Measurements from ENCODE around the gene TMEM223.
A peak's percentile ranks its signal among the peaks of the same experiment; 100 is the strongest.
"Not testable (repeated sequence)": the region's sequence is repeated elsewhere in the genome, so short reads cannot be mapped to it uniquely, and the experiment has no call there.

Gene TMEM223, protein sequence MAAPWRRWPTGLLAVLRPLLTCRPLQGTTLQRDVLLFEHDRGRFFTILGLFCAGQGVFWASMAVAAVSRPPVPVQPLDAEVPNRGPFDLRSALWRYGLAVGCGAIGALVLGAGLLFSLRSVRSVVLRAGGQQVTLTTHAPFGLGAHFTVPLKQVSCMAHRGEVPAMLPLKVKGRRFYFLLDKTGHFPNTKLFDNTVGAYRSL

DNA sequence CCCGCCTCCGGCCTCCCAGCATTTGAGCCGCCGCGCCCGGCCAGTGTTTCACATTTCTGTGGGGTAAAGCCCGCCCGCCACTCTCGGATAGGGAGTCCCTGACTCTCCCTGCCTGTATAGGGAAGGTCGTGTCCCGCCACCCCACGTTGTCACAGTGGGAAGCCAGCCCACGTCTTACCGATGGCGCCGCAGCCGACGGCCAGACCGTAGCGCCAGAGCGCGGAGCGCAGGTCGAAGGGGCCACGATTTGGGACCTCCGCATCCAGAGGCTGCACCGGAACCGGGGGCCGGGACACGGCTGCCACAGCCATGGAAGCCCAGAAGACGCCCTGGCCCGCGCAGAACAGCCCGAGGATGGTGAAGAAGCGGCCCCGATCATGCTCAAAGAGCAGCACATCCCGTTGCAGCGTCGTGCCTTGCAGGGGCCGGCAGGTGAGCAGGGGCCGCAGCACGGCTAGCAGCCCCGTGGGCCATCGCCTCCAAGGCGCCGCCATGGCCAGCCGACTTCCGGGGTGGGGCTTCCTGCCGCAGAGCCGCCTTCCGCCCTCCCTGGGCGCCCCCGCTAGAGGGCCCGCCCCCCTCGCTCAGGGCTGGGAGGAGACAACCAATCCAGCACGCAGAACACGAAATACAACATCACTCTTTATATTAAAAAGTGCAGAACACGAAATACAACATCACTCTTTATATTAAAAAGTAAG is at the start of gene TMEM223:
Gene TMEM223, minus strand, starts transcription at position 506 of the 701 bp plus-strand sequence. Its CDS starts 12 bp downstream, at position 494.
- peak; percentile 71 to 91 (median 82) for DNase-seq

DNA sequence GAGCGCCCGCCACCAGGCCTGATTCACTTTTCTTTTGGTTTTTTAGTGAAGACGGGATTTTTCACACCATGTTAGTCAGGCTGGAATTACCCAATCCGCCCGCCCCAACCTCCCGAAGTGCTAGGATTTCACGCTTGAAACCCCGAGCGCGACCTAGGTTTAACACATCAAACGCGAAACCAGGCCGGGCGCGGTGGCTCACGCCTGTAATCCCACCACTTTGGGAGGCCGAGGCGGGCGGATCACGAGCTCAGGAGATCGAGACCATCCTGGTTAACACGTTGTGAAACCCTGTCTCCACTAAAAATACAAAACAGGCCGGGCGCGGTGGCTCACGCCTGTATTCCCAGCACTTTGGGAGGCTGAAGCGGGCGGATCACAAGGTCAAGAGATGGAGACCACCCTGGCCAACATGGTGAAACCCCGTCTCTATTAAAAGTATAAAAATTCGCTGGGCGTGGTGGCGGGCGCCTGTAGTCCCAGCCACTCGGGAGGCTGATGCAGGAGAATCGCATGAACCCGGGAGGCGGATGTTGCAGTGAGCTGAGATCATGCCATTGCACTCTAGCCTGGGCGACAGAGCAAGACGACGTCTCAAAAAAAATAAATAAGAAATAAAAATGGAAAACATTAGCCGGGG is 49.0 kb upstream of the TMEM223 start:
- DNase-seq = peak; percentile 59 to 77 (median 65)

DNA sequence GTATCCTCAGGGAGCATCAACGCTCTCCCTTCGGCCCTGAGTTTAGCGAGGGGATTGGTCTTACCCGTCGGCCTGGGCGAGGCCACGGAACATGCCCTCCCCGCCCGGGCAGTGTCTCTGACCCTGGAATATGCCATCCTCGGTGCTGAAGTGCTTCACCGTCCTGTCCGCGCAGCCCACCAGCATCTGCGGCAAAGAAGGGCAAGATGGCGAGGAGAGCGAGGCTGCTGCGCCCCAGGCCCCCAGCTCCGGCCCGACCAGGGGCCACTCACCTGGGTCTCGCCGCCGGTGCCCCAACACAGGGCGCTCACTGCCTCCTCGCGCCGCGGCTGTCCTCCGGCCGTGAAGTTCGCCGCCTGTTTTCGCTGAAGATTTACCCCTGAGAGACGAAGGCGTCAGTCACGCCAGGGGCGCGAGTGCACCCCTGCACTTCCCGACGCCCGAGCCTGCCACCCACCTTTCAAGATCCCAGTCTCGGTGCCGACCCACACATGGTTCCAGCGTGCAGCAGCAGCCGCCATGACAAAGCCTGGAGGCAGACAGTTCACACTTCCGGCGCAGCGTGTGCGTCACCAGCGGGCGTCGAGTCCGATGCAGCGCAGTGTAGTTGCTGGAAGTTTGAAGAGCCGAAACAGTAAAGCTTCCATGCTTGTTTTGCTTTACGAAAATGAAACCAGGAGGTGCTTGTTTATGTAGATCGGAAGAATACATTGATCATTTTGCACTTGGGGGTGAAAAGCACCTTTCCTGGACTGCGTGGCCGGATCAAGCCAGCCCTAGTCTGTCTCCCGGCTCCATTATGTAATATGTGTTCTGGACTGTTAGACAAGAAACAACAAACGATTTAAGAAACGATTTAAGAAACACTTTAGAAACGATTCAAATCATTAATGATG is 47.5 kb upstream of the TMEM223 start, which contains the start of gene WDR74:
Gene WDR74, minus strand, starts transcription at position 541 of the 896 bp plus-strand sequence. Its CDS starts 20 bp downstream, at position 521.
- peak; percentile 66 to 85 (median 76) for DNase-seq

DNA sequence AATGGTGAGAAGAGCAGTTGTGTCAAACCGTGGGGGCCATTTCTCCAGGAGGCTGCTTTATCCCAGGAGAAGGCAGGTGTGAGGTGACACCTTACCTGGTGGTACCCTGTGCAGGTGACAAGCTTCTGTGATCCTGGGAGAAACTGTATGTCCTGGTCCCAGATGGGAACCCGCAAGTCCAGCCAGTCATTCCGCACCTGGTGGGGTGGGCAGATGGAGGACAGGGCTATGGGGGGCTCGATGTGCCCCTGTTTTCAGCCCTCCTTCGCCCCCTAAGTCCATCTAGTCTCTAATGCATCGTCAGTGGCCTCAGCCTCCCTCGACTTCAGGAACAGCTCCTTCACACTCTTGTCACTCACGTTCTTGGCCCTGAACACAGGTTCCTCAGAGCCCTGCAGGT is 43.5 kb upstream of the TMEM223 start:
- no peak for DNase-seq

DNA sequence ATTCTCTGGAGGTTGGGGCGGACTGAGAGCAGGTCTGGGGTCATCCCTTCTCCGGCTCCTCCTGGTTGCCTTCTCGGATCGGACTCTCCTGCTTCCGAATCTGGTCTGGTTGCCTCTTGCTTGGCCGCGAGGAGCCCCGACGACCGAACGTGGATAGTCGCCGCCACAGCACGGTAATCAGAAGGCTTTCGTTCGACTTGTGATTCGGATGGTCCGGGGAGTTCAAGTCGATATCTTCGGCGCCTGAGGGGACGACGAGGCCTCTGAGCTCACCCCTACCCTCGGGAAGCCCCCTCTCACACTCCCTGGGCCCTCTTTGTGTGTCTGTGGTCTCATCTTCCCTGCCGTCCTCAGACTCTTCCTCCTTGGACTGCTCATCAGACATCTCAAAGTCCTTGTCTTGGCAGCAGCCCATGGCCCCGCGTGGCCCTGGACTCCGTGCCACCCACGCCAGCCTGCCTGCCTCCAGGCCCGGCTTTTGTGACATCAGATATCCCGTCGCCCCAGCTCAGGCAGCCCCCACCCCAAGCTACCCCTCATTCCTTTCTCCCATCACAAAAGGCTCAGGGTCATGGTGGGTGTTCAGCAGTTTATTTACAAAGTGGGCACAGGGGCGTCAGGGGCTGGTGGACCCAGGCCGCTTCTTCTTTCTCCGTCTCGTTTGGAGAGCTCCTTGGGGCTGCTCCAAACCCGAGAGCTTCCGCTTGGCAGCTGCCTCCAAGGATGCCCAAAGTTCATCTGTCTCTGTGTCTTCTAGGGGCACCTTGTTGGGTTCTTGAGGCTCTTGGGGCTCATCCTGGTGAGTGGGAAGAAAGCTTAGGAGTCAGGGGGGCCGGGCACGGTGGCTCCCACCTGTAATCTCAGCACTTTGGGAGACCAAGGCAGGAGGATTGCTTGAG is 40.8 kb upstream of the TMEM223 start, which contains the start of gene TEX54:
Gene TEX54, minus strand, starts transcription at position 506 of the 899 bp plus-strand sequence.
- DNase-seq = no peak

DNA sequence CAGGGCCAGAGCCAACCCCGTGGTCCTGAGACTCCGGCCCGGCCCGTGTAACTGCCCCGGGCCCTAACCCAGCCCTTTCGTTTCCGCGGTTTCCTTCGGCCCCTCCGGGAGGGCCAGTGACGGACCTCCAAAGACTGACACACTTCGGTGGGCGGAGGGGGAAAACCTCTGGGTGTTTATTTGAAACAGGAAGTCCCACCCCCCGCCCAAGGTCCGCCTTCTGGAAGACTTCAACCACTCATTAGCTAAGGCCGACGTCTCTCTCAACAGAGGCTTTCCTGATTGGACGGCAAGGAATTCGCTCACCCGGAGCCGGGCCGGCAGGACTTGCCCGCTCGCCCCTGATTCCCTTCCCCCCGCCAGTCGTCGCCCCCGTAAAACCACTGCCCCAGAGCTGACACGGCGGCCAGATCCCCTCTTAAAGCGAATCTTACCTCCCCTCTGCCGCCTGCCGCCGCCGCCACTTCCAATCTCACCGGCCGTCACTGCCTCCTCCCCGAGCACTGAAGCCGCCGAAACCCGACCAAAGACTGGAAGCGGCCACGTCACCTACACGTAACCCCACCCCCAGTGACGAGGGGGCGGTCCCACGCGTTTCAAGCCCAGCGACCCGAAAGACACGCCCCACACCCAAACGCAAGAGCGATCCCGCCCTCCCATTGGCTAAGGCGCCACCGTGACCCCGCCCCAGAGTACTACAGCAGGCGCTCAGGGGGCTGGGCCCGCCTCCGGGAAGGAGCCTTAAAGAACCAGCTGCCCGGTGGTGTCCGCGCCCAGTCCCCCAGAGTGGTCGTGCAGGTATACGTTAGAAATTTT is 39.9 kb upstream of the TMEM223 start, which contains the start of gene STX5:
Gene STX5, minus strand, starts transcription at position 532 of the 816 bp plus-strand sequence. CDS start 808 bp downstream, outside the sequence.
- peak; percentile 95 to 99 (median 98) for DNase-seq

DNA sequence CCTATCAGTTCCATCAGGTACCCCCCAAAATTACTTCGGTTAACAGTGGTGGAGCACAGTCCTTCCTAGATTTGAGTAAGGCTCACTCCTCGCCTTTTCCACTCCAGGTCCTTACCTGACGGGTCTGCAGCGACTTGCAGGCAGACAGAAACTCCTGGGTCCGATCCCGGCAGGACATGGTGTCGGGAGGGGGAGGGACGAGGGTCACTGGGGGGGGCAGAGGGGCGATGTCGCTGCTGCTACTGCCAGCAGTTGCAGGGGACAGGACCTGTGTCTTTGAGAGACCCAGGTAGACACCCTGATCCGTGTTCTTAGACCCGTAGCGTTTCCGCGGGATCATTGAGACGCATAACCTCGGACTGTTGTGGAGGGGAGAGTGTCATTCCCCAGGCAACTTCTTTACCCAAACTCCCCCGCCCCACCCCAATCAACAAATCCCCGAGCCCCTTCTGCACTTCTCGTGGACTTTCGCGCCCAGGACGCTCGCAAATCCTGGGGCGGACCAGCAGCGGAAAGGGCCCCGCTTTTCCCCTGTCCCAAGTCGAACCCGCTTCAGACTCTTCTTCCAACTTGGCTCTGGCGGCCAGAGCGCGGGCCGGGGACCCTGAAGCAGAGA is 39.2 kb upstream of the TMEM223 start:
- DNase-seq = no peak

DNA sequence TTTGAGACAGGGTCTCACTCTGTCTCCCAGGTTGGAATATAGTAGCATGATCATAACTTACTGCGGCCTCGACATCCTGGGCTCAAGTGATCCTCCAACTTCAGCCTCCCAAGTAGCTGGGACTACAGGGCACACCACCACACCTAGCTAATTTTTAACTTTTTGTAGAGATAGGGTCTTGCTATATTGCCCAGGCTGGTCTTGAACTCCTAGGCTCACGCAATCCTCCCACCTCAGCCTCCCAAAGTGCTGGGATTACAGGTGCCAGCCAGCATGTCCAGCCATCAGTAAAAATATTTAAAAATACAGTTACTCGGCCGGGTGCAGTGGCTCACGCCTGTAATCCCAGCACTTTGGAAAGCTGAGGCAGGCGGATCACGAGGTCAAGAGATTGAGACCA is 36.3 kb upstream of the TMEM223 start:
- DNase-seq = not testable (repeated sequence)

DNA sequence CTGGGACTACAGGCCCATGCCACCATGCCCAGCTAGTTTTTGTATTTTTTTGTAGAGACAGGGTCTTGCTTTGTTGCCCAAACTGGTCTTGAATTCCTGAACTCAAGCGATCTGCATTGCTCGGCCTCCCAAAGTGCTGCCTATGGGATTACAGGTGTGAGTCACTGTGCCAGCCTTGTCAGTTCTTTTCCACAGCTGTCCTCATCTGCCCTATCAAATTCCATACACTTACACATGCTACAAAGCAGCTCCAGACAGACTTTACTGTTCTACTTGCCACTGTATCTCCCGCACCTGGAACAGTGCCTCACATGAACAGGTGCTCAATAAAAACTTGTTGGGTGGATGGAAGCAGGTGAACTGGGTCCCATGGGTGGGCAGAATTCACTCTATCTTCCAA is 31.9 kb upstream of the TMEM223 start:
- DNase-seq = no peak

DNA sequence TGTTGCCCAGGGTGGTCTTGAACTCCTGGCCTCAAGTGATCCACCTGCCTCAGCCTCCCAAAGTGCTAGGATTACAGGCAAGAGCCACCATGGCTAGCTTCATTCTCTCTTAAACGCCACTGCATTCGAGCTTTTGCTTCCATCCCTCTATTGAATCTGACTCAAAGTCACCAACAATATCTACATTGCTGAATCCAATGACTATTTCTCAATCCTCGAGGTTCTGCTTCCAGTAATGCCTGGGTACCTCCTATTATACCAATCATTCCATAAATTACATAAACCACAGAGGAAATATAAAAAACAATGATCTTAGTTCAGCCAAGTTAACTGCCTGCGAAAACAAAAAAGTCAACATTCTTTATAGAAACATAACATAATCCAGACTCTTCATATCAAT is 25.3 kb upstream of the TMEM223 start:
- no peak for DNase-seq

DNA sequence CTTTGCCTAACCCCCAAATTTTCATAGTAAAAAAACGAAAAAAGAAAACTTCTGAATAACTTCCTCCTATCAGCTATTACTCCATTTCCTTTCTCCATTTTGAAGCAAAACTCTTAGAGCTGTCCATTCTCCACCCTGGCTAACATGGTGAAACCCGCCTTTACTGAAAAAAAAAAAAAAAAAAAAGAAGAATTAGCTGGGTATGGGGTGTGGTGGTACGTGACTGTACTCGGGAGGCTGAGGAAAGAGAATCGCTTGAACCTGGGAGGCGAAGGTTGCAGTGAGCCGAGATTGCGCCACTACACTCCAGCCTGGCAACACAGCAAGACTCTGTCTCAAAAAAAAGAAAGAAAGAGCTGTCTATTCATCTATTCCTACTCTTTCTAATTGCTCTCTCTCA is 24.8 kb upstream of the TMEM223 start:
- DNase-seq = no peak

DNA sequence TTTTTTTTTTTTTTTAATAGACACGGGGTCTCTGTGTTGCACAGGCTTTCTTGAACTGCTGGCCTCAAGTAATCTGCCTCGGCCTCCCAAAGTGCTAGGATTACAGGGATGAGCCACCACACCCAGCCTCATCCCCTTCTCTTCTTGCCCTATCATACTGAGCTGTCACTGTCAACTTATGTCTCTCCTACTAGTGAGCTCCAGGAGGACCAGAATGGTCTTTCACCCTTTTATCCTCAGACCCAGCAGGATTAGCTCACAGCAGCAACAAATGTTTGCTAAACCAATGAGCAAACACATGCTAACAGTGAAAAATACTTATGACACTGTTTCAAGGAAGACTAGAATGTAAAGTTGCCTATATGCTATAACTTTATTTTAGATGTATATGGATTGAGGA is 19.9 kb upstream of the TMEM223 start:
- no peak for DNase-seq

DNA sequence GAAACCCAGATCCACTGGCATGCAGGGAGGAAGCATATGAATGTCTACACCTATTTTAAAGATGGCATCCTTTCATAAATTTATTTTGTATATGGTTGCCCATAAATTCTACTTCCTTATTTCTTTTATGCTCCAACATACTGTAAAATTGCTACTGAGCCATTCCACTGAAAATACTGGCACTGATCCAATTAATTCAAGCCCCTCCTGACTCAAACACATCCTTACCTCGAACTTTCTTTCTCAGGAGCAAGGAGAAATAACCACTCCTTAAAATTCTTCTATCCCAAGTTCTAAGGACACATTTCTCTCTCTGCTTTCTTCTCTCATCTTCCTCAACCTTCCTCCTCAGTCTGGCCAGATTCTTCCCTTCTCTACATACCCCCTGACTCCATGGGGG is 18.9 kb upstream of the TMEM223 start:
- DNase-seq = no peak

DNA sequence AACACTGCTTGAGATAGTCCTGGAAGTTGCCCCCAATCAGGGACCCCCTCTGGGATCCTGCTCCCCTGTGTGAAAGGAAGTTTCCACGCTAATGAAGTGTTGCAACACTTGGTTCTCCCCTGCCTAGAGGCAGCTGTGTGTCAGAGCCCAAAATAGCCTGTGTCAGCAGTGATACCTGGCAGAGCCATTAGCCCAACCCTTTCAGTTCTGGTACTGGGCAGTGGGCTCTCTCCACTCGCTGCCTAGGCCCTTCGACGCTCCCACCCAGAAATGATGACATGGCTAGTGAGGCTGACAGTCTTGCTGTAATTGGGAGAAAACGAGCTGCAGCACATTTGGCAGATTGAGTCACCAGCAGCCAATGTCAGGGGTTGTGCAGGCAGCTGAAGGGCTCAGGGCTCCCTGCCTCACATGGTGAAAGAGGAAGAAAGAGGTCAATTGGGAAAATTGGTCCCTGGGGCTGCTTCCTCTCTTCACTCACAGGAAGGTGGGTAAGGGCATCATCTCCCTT is 14.9 kb upstream of the TMEM223 start:
- no peak for DNase-seq

DNA sequence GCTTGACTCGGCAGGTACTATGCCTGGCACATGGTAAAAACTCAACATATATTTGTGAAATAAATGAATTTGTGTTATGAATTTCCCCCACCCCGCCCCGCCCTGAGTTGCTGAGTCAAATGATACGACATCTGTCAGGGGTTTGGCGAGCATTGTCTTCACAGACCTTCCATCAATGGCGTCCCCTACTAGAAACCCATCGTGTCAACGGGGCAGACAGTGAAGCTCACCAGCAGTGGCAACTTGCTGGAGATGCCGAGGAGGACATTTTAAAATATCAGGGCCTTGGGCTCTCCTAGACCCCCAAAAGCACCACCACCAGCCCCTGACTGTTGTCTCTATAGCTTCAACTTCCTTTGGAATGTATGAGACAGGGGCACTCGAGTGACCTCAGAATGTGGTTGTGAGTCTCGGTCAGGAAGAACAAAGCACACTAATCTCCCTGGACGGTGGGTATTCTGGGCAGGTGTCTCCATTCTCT is 14.2 kb upstream of the TMEM223 start:
- DNase-seq = no peak

DNA sequence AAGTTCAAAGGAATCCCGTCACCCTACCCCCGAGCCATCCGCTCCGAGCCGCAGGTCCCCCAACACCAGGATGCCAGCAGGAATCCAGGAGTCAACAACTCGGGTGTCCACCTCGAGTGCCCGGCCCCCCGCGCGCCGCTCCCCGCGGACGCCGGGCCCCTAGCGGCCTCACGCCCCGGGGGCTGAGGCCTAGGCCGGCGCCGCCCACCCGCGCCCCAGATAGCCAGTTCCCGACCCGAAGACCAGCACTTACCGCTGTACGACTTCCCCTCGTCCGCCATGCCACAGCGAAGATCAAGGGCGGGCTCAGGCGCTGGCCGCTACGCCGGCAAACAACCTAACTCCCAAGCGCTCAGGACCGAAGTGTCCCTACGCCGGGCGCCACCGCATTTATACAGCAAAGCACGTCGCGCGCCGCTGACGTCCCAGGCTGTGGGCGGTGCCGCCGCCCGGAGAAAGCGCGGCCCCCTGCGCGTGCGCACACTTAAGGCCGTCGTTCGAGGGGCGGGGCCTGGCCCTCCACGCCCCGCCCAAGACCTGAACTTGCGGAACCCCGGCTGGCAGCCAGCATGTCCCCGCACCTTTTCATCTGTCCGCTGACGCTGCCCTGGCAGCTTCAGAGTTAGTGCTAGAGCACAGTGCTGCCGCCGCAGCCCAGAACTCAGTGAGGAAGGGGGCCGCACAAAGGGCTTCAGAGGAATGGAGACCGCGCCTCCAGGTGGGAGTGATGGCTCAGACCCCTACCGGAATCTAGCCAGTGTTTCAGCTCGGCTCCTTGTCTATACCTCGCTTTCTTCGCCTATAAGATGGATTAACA is 13.5 kb upstream of the TMEM223 start, which contains the start of gene NXF1:
Gene NXF1, minus strand, starts transcription at position 365 of the 817 bp plus-strand sequence. Its CDS starts 84 bp downstream, at position 281.
- DNase-seq = peak; percentile 90 to 95 (median 94)

DNA sequence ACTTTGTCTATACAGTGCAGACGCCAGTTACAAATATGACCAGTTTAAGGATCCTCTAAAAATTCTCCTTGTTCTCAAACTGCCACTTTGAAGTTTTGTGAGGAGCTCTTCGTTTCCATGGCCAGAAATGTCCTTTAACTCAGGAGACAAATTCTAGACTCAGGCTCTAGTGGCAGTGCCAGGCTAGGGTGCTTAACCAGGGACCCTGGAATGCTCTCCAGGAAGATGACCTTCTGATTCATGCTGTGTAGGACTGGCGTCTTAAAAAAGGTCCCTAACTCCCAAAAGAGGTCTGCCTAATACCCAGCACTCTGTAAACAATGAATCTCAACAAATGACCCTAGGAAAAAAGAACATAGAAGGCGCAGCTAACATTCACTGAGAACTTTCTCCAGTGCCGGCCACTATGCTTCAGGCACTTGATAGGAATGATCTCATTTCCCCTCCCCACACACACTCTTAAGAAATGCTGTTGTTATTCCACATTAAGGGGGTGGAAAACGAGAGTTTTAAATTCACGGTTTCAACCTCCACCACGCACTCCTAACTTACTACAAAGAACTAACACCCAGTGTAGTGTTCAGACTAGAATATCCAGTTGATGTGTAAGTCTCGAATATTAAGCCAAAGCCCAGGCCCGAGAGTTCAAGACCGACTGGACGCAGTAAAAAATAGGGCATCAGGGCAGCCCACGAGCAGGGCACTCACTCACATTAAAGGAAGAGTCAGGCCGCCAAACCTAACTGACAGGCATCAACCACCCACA is 12.7 kb upstream of the TMEM223 start:
- DNase-seq = no peak

DNA sequence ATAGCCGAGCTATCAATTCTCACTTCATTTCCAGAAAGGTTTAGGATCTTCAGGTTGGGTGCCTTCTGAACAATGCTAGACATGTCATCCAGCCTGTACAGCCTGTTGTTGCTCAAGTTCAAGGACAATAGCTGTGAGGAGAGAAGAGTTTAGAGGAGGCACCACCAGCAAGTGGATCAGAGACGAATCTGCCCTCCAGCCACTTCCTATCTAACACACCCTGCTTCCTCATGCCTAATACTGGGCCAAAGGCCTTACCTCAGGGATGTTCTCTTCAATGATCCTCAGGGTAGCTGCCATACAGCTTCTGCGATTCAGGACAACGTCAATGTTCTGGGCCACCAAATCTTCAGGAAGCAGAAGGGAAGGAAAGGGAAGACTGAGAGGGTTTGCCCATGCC is 9.3 kb upstream of the TMEM223 start:
- DNase-seq = no peak

All from activated naive CD4-positive, alpha-beta T cell (primary cell).